Gastroesophageal sphincter (tissue), 4 donors: ENCODE results near the gene TSPOAP1. TPM values are rescaled to one million over a fixed set of nuclear protein-coding genes. Genes with fewer than 3 reads are reported as not detected.

Experiments used
- ATAC-seq: fragments of 150-250 bp; one replicate; pipeline ENCODE4 v1.9.1; 2016; ENCODE audit warnings: mild to moderate bottlenecking, moderate library complexity
- H3K27ac ChIP-seq, 4 donors: fragments of 200-600 bp; sonication (generic) in 3 of 4; 1 replicate in 3 of 4; 2 replicates in 1 of 4; pipeline ENCODE4 v1.5.1; 2016 to 2019
- H3K27me3 ChIP-seq: fragments of 200-600 bp; sonication (generic); one replicate; pipeline ENCODE4 v1.5.1; 2019
- H3K36me3 ChIP-seq, 2 donors: fragments of 200-600 bp; sonication (generic); one replicate each; pipeline ENCODE4 v1.5.1; 2019; ENCODE audit warnings: control low read depth in 1 of 2
- H3K4me1 ChIP-seq, 3 donors: fragments of 200-600 bp; sonication (generic); 1 replicate in 2 of 3; 2 replicates in 1 of 3; pipeline ENCODE4 v1.5.1; 2016 to 2019; ENCODE audit warnings: control low read depth in 2 of 3
- H3K4me3 ChIP-seq, 2 donors: fragments of 200-600 bp; sonication (generic); one replicate each; pipeline ENCODE4 v1.5.1; 2019; ENCODE audit warnings: mild to moderate bottlenecking in 1 of 2, moderate library complexity in 1 of 2
- H3K9me3 ChIP-seq, 3 donors: fragments of 200-600 bp; sonication (generic); one replicate each; pipeline ENCODE4 v1.5.1; 2017 to 2019; ENCODE audit warnings: control low read depth in 2 of 3
- CTCF ChIP-seq, 4 experiments: fragments of 200-600 bp in 2 of 4; fragments of 450-650 bp in 2 of 4; sonication (generic) in 1 of 4; IDR thresholded peaks; one replicate each; pipeline ENCODE4 v1.5.1; 2017 to 2019; ENCODE audit warnings: antibody characterized with exemption in 4 of 4, mild to moderate bottlenecking in 2 of 4, moderate library complexity in 2 of 4
- EP300 ChIP-seq: sonication (generic); formaldehyde crosslinking; IDR thresholded peaks from one replicate; pipeline ENCODE4 v1.6.1; 2017; ENCODE audit warnings: antibody characterized with exemption, mild to moderate bottlenecking
- POLR2A ChIP-seq, 2 donors: fragments of 450-650 bp; IDR thresholded peaks; one replicate each; pipeline ENCODE4 v1.6.1; 2017; ENCODE audit warnings: antibody characterized with exemption in 2 of 2, mild to moderate bottlenecking in 2 of 2, moderate library complexity in 1 of 2
- POLR2AphosphoS5 ChIP-seq: sonication (generic); formaldehyde crosslinking; IDR thresholded peaks from one replicate; pipeline ENCODE4 v1.6.1; 2017; ENCODE audit warnings: antibody characterized with exemption
- WGBS, 2 donors: methylation state at CpG; one replicate each; pipeline ENCODE4 v1.1.5; 2018; ENCODE audit warnings: low coverage in 1 of 2; 5-methylcytosine and 5-hydroxymethylcytosine counted together
- total RNA-seq, 4 donors: library from RNA; depleted of rRNA; stranded (reverse); fragments of >200 nt; gene quantifications; one replicate each; pipeline ENCODE4 v1.1.0, GENCODE V29; 2016

TSPOAP1 gene
- total RNA-seq, 4 donors from 2014 or later: 7.4 to 44.8 (median 23.0) TPM

- peaks cover 20% of the 10 kb centered on the region for H3K27me3 ChIP-seq
- no peak for ATAC-seq
- H3K36me3 ChIP-seq: no peaks in the 10 kb centered on the region
- H3K4me1 ChIP-seq: peaks cover 0 to 19% (median 0%) of the 10 kb centered on the region in 3 donors
- H3K9me3 ChIP-seq: no peaks in the 10 kb centered on the region
- TF ChIP-seq CTCF (IDR thresholded peaks at IDR 0.05) (no peak), EP300 (no peak), POLR2AphosphoS5 (no peak), POLR2A (IDR thresholded peaks at IDR 0.05) (no peak)
- H3K27ac ChIP-seq: peak overlapping the region in 2 of 4 donors; percentile 24 to 66
- 70 to 72% methylated on average over 2 of the region's 10 CpGs for WGBS, 2 donors
- H3K4me3 ChIP-seq: peak overlapping the region; percentile 10 to 48
Measured at GRCh38 chr17:58330538-58330996, 2.0 kb upstream of the TSPOAP1 start.

- Histone ChIP-seq H3K36me3 (no peaks in the 10 kb centered on the region), H3K27me3 (peaks cover 20% of the 10 kb centered on the region), H3K9me3 (no peaks in the 10 kb centered on the region), H3K4me1 (peaks cover 0 to 19% (median 5%) of the 10 kb centered on the region in 3 donors), H3K27ac (no peak overlapping the region), H3K4me3 (peak overlapping the region in 1 of 2 donors; percentile 48)
- TF ChIP-seq CTCF (IDR thresholded peaks at IDR 0.05): no peak
- no peak for TF ChIP-seq POLR2AphosphoS5
- no peak for TF ChIP-seq EP300
- no peak for TF ChIP-seq POLR2A (IDR thresholded peaks at IDR 0.05)
- no peak for ATAC-seq
- WGBS, 2 donors: 77 to 79% methylated on average over 4 of the region's 4 CpGs
Measured at GRCh38 chr17:58329810-58330537, 1.4 kb upstream of the TSPOAP1 start.

GRCh38 chr17:58329035-58329809 lies 627 bp upstream of the TSPOAP1 start:
- peaks cover 0 to 25% (median 8%) of the 10 kb centered on the region in 3 donors for H3K4me1 ChIP-seq
- ATAC-seq: no peak
- 55 to 60% methylated on average over 4 to 9 of the region's 16 CpGs for WGBS, 2 donors
- no peaks in the 10 kb centered on the region for H3K9me3 ChIP-seq
- H3K4me3 ChIP-seq: no peak overlapping the region
- peak in 1 of 2 donors; percentile 12 for TF ChIP-seq POLR2A (IDR thresholded peaks at IDR 0.05)
- no peak for TF ChIP-seq POLR2AphosphoS5
- peak in 1 of 4 experiments; percentile 19 for TF ChIP-seq CTCF (IDR thresholded peaks at IDR 0.05)
- no peak for TF ChIP-seq EP300
- H3K27ac ChIP-seq: no peak overlapping the region
- no peaks in the 10 kb centered on the region for H3K36me3 ChIP-seq
- H3K27me3 ChIP-seq: peaks cover 13% of the 10 kb centered on the region

GRCh38 chr17:58327363-58328194 lies 1.0 kb downstream of the TSPOAP1 start:
- Histone ChIP-seq H3K36me3 (peaks cover 0 to 6% of the 10 kb centered on the region in 2 donors), H3K27ac (no peak overlapping the region), H3K9me3 (no peaks in the 10 kb centered on the region), H3K4me3 (no peak overlapping the region), H3K27me3 (no peaks in the 10 kb centered on the region), H3K4me1 (peaks cover 0 to 40% (median 8%) of the 10 kb centered on the region in 3 donors)
- TF ChIP-seq CTCF (IDR thresholded peaks at IDR 0.05): no peak
- no peak for TF ChIP-seq POLR2A (IDR thresholded peaks at IDR 0.05)
- no peak for TF ChIP-seq EP300
- no peak for TF ChIP-seq POLR2AphosphoS5
- ATAC-seq: no peak
- 74 to 83% methylated on average over 3 of the region's 19 CpGs for WGBS, 2 donors
